Ectodermal cell (in vitro differentiated cells): ENCODE data around the gene GSTT4.
"Not testable (repeated sequence)": the region's sequence is repeated elsewhere in the genome, so short reads cannot be mapped to it uniquely, and the experiment has no call there.

Experiments
- H3K27ac ChIP-seq: 2 replicates; pipeline ENCODE4 v1.7.0; 2013; ENCODE audit warnings: mild to moderate bottlenecking, low read depth, low read length; ENCODE audit not compliant: insufficient read depth, poor library complexity, severe bottlenecking
- H3K27me3 ChIP-seq: 2 replicates; pipeline ENCODE4 v1.7.0; 2013; ENCODE audit warnings: mild to moderate bottlenecking, low read length; ENCODE audit not compliant: insufficient read depth, control insufficient read depth, poor library complexity, severe bottlenecking
- H3K36me3 ChIP-seq: one replicate; pipeline ENCODE4 v1.7.0; 2013; ENCODE audit warnings: low read length; ENCODE audit not compliant: control insufficient read depth, insufficient read depth
- H3K4me1 ChIP-seq: one replicate; pipeline ENCODE4 v1.7.0; 2013; ENCODE audit warnings: low read length; ENCODE audit not compliant: control insufficient read depth, insufficient read depth
- H3K4me3 ChIP-seq: 2 replicates; pipeline ENCODE4 v1.7.0; 2013; ENCODE audit warnings: low read depth, low read length, control low read depth; ENCODE audit not compliant: insufficient read depth
- H3K9me3 ChIP-seq: 2 replicates; pipeline ENCODE4 v1.7.0; 2013; ENCODE audit warnings: mild to moderate bottlenecking, low read length, moderate library complexity; ENCODE audit not compliant: control insufficient read depth
- WGBS, 2 experiments: methylation state at CpG; one replicate each; pipeline ENCODE4 v1.1.7; 2013; ENCODE audit warnings: missing lambda C conversion rate in 2 of 2; 5-methylcytosine and 5-hydroxymethylcytosine counted together

The GSTT4 gene

DNA sequence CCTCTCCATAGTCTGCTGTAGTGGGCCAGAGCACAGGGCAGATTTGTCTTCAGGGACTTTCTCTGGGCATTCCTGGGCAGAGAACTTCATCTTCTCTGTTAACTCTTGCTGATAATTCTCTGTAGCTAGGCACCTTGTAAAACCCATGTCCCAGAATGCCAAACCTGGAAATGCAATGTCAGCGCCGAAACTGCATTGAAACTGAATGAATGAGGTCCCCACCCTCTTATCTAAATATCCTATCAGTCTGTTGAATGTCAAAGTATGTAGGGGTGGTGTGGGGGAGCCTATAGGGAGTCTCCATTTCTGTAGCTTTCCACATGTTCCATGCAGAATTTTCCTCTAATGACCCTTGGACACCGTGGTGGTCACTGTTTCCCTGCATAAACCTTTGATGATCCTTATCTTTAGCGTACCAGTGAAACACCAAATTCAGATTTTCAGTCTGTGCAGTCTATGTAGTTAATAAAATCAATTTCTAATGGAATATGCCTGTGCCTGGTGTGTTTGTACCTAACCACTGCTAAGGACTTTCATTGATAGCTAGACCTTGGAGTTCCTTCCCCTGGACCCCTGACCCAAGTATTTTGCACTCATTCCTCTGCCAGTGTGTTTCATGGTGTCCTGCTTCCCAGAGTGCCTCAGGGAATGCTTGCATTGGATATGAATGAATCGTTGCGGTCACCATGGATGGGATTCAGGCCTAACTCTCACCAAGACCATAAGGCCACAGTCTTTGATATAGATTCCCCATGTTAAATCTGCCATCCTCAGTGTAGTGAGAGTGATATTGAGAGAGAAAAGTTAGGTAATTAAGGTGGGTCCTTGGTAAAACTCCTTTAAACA lies 3.4 kb upstream of the GSTT4 start:
- Histone ChIP-seq H3K36me3 (no peaks in the 10 kb centered on the region), H3K4me1 (peaks cover 7% of the 10 kb centered on the region), H3K4me3 (no peak overlapping the region), H3K9me3 (no peaks in the 10 kb centered on the region), H3K27ac (no peak overlapping the region), H3K27me3 (no peaks in the 10 kb centered on the region)
- WGBS, 2 experiments = 90 to 91% methylated on average over 6 of the region's 6 CpGs

DNA sequence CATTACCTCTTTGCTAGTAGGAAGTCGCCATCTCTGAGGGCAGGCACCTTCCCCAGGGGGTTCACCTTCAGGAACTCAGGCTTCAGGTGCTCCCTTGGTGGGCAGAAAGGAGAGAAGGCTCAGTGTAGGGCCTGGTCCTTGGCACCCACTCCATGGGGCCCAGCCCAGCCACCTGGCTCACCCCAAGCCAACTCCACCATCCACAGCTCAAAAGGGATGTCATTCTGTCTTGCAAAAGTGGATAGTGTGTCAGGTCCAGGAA lies 2.7 kb upstream of the GSTT4 start:
- H3K4me3 ChIP-seq = no peak overlapping the region
- WGBS, 2 experiments = 85 to 87% methylated on average over 1 of the region's 1 CpG
- peaks cover 7% of the 10 kb centered on the region for H3K4me1 ChIP-seq
- H3K27me3 ChIP-seq = no peaks in the 10 kb centered on the region
- H3K27ac ChIP-seq = no peak overlapping the region
- H3K9me3 ChIP-seq = no peaks in the 10 kb centered on the region
- H3K36me3 ChIP-seq = no peaks in the 10 kb centered on the region

DNA sequence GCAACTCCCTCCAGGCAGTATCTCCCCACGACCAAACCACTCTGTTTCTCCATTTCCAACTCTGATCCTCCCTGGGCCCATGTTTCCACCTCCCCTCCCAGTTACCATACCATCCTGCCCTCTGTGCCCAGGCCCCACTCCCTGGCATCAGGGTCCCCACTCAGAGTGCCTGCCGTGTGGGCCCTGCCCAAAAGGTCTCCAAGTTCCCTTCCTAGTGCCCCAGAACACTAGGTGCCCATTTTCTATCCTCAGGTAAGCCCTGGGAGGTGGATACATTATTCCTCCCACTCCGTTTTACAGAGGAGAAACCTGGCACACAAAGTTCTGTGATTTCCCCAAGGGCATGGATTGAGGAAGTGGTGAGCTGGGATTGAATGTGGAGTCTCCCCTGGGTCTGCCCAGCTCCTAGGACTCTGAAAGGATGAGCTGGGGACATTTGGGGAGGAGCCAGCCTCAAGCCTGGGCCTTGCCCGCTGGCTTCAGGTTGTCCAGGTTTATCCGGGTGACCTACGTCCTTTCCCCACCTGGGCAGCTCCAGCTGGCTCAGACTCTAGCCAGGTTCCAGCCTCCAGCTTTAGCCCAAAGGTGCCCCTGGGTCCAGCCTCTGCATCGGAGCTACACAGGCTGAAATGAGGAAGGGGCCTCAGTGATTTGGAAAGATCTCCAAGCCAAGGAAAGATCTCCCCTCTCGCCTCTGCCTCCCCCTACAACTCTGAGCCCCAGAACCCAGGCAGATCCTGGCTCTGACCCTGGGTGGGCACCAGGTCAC lies 2.2 kb upstream of the GSTT4 start:
- WGBS, 2 experiments = 86% methylated on average over 8 of the region's 8 CpGs
- no peak overlapping the region for H3K27ac ChIP-seq
- H3K9me3 ChIP-seq = no peaks in the 10 kb centered on the region
- H3K27me3 ChIP-seq = no peaks in the 10 kb centered on the region
- H3K36me3 ChIP-seq = no peaks in the 10 kb centered on the region
- H3K4me1 ChIP-seq = peaks cover 2% of the 10 kb centered on the region
- no peak overlapping the region for H3K4me3 ChIP-seq

- 88 to 89% methylated on average over 6 of the region's 6 CpGs for WGBS, 2 experiments
- H3K27ac ChIP-seq = no peak overlapping the region
- H3K4me3 ChIP-seq = no peak overlapping the region
- H3K9me3 ChIP-seq = no peaks in the 10 kb centered on the region
- no peaks in the 10 kb centered on the region for H3K27me3 ChIP-seq
- H3K4me1 ChIP-seq = peaks cover 3% of the 10 kb centered on the region
- no peaks in the 10 kb centered on the region for H3K36me3 ChIP-seq
These were observed 1.6 kb upstream of the GSTT4 start for GRCh38 chr22:24006914-24007214.

DNA sequence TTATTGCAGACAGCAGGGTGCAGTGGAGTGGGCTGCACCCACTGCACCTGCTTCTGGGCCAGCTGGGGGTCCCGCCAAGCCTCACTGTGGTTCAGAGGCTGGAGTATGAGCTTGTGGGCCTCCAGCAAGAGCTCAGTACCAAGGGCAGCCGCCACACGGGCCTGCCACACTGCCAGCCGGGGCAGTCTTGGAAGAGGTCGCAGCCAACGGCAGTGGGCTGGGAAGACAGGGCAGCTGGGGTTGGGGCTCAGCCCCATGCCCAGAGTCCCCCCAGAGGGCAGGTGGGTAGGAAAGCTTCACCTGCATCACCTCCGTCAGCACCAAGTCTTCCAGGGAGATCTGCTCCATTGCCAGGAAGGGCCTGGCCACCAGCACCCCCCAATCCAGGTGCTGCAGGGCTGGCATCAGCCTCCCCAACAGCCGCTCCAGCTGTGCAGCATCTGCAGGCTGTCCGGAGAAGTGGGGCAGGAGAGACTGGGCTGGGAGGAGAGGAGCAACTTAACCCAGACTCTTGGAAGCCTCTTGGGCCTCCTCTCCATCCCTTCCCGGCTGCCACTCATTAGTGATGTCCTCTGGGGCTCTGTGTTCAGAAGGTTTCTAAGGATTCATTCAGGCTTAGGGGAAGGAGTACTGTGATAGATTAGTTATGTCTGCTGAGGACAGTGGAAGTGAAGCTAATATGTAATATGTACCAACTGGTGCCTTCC lies 1.1 kb upstream of the GSTT4 start:
- 77 to 83% methylated on average over 10 of the region's 10 CpGs for WGBS, 2 experiments
- no peaks in the 10 kb centered on the region for H3K9me3 ChIP-seq
- H3K4me1 ChIP-seq = peaks cover 5% of the 10 kb centered on the region
- no peaks in the 10 kb centered on the region for H3K27me3 ChIP-seq
- H3K36me3 ChIP-seq = no peaks in the 10 kb centered on the region
- no peak overlapping the region for H3K4me3 ChIP-seq
- no peak overlapping the region for H3K27ac ChIP-seq

GRCh38 chr22:24003887-24004286 lies 1.4 kb downstream of the GSTT4 start:
- 89 to 90% methylated on average over 9 of the region's 9 CpGs for WGBS, 2 experiments
- no peaks in the 10 kb centered on the region for H3K27me3 ChIP-seq

GRCh38 chr22:24002851-24003250 lies 2.4 kb downstream of the GSTT4 start:
- no peak overlapping the region for H3K4me3 ChIP-seq
- no peaks in the 10 kb centered on the region for H3K36me3 ChIP-seq
- H3K4me1 ChIP-seq = peaks cover 8% of the 10 kb centered on the region
- no peaks in the 10 kb centered on the region for H3K27me3 ChIP-seq
- no peak overlapping the region for H3K27ac ChIP-seq
- no peaks in the 10 kb centered on the region for H3K9me3 ChIP-seq
- WGBS, 2 experiments = 92 to 94% methylated on average over 5 of the region's 5 CpGs

More at GRCh38 chr22:24003887-24004286, 1.4 kb downstream of the GSTT4 start:
- no peaks in the 10 kb centered on the region for H3K36me3 ChIP-seq
- peaks cover 8% of the 10 kb centered on the region for H3K4me1 ChIP-seq
- H3K9me3 ChIP-seq = no peaks in the 10 kb centered on the region
- H3K27ac ChIP-seq = no peak overlapping the region
- no peak overlapping the region for H3K4me3 ChIP-seq

- H3K36me3 ChIP-seq = no peaks in the 10 kb centered on the region
- H3K27me3 ChIP-seq = no peaks in the 10 kb centered on the region
- H3K27ac ChIP-seq = no peak overlapping the region
- H3K4me3 ChIP-seq = no peak overlapping the region
- peaks cover 8% of the 10 kb centered on the region for H3K4me1 ChIP-seq
- 85 to 91% methylated on average over 9 to 10 of the region's 10 CpGs for WGBS, 2 experiments
- H3K9me3 ChIP-seq = no peaks in the 10 kb centered on the region
These were observed 3.0 kb downstream of the GSTT4 start for GRCh38 chr22:24002272-24002671.

DNA sequence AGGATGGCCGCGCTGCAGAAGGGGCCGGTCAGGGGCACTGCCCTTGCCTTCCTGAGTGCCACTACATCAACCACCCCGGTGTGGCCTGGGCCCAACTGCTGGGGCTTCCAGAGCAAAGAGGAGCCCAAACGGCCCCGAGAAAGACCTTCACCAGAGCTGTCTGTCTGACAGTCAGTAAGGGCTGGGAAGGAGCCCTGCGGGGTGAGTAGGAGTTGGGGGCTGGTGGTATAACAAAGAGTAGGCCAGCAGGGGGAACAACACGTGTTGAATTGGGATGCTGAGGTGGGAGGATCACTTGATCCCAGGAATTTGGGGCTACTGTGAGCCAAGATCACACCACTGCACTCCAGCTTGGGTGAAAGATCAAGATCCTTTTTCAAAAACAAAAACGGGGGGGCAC lies 3.9 kb downstream of the GSTT4 start:
- Histone ChIP-seq H3K9me3 (no peaks in the 10 kb centered on the region), H3K27me3 (no peaks in the 10 kb centered on the region), H3K27ac (no peak overlapping the region), H3K4me3 (no peak overlapping the region), H3K4me1 (peaks cover 8% of the 10 kb centered on the region), H3K36me3 (no peaks in the 10 kb centered on the region)
- WGBS, 2 experiments = 46 to 50% methylated on average over 9 of the region's 9 CpGs

GRCh38 chr22:23999779-24000178 lies 5.5 kb downstream of the GSTT4 start:
- H3K4me3 ChIP-seq, H3K4me1 ChIP-seq, H3K27me3 ChIP-seq, H3K9me3 ChIP-seq, H3K27ac ChIP-seq, H3K36me3 ChIP-seq: not testable (repeated sequence)
- 86 to 94% methylated on average over 7 of the region's 7 CpGs for WGBS, 2 experiments
